Prostate gland (tissue), 2 donors: ENCODE results near the gene RPLP2.

Experiments
- POLR2A ChIP-seq: fragments of 450-650 bp; IDR thresholded peaks from one replicate; pipeline ENCODE4 v1.6.1; 2016; ENCODE audit warnings: antibody characterized with exemption, mild to moderate bottlenecking
- POLR2AphosphoS5 ChIP-seq: sonication (generic); formaldehyde crosslinking; IDR thresholded peaks from one replicate; pipeline ENCODE4 v1.6.1; 2017; ENCODE audit warnings: antibody characterized with exemption
- TF ChIP-seq, protein P1 (sequence below), 4 experiments: fragments of 200-600 bp in 2 of 4; fragments of 450-650 bp in 2 of 4; sonication (generic) in 2 of 4; IDR thresholded peaks; 1 replicate in 3 of 4; 2 replicates in 1 of 4; pipeline ENCODE4 v1.5.1; 2016 to 2019; ENCODE audit warnings: antibody characterized with exemption in 4 of 4, mild to moderate bottlenecking in 2 of 4, moderate library complexity in 2 of 4

DNA sequence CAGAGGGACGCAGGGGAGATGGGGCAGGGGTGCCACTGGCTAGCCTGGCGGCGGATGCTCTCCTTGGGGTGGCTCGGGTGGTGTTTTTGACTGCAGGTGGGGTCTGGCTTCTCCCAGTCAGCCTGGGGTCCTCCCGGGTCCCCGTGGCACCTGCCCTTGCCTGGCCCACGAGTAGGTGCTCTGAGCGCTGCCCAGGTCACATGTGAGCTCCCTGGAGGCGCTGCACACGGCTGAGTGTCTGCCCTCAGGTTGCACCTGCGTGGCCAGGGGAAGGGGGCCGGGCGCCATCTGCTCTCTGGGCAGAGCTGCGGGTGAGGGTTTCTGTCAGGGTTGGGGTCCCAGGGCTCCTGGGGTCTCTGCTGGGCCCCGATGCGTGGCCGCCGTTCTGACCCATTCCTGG, 38.1 kb downstream of the RPLP2 start:
- TF ChIP-seq, protein P1, sequence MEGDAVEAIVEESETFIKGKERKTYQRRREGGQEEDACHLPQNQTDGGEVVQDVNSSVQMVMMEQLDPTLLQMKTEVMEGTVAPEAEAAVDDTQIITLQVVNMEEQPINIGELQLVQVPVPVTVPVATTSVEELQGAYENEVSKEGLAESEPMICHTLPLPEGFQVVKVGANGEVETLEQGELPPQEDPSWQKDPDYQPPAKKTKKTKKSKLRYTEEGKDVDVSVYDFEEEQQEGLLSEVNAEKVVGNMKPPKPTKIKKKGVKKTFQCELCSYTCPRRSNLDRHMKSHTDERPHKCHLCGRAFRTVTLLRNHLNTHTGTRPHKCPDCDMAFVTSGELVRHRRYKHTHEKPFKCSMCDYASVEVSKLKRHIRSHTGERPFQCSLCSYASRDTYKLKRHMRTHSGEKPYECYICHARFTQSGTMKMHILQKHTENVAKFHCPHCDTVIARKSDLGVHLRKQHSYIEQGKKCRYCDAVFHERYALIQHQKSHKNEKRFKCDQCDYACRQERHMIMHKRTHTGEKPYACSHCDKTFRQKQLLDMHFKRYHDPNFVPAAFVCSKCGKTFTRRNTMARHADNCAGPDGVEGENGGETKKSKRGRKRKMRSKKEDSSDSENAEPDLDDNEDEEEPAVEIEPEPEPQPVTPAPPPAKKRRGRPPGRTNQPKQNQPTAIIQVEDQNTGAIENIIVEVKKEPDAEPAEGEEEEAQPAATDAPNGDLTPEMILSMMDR (IDR thresholded peaks at IDR 0.05), result no peak
- TF ChIP-seq POLR2A (no peak), POLR2AphosphoS5 (no peak)
